Measurements from ENCODE around the gene SMIM41.

SMIM41 gene

GRCh38 chr12:52050758-52051541, 28.6 kb upstream of the SMIM41 start, which contains the start of gene NR4A1:
TSS of gene NR4A1 (plus strand) at chr12:52051442. CDS start at chr12:52054329, 2,887 bp downstream.
- peak; percentile 98 for DNase-seq

GRCh38 chr12:52052468-52053186, 26.9 kb upstream of the SMIM41 start:
- peak; percentile 22 for DNase-seq

- DNase-seq = no peak
Measured at GRCh38 chr12:52053536-52054209, 25.8 kb upstream of the SMIM41 start.

- no peak for DNase-seq
Measured at GRCh38 chr12:52054231-52054832, 25.2 kb upstream of the SMIM41 start.

GRCh38 chr12:52054833-52055730, 24.4 kb upstream of the SMIM41 start:
- no peak for DNase-seq

GRCh38 chr12:52055731-52056711, 23.5 kb upstream of the SMIM41 start:
- DNase-seq = no peak

GRCh38 chr12:52056801-52057637, 22.5 kb upstream of the SMIM41 start:
- no peak for DNase-seq

- no peak for DNase-seq
Measured at GRCh38 chr12:52057638-52058576, 21.6 kb upstream of the SMIM41 start.

- DNase-seq = no peak
Measured at GRCh38 chr12:52058631-52059361, 20.7 kb upstream of the SMIM41 start.

- DNase-seq = no peak
Measured at GRCh38 chr12:52059582-52060497, 19.7 kb upstream of the SMIM41 start.

- DNase-seq = no peak
Measured at GRCh38 chr12:52060498-52061177, 18.9 kb upstream of the SMIM41 start.

- no peak for DNase-seq
Measured at GRCh38 chr12:52061470-52062166, 17.9 kb upstream of the SMIM41 start.

- DNase-seq = no peak
Measured at GRCh38 chr12:52062167-52063081, 17.1 kb upstream of the SMIM41 start.

All from activated naive CD4-positive, alpha-beta T cell treated with Interleukin-2 at 50 U/mL for 16 hours (primary cell).